HG03108 (cell line): ENCODE results near the gene LPGAT1.
"Not testable (repeated sequence)": the region's sequence is repeated elsewhere in the genome, so short reads cannot be mapped to it uniquely, and the experiment has no call there.

Experiments
- ATAC-seq: cut with Tn5 transposase; IDR thresholded peaks from one replicate; pipeline ENCODE4 v1.9.1; 2021; ENCODE audit warnings: moderate library complexity; ENCODE audit not compliant: unreplicated experiment

The LPGAT1 gene

GRCh38 chr1:211735208-211736170 is 95.1 kb downstream of the LPGAT1 start:
- ATAC-seq: no peak

- no peak for ATAC-seq
Observed at GRCh38 chr1:211734791-211735190, 95.8 kb downstream of the LPGAT1 start.

DNA sequence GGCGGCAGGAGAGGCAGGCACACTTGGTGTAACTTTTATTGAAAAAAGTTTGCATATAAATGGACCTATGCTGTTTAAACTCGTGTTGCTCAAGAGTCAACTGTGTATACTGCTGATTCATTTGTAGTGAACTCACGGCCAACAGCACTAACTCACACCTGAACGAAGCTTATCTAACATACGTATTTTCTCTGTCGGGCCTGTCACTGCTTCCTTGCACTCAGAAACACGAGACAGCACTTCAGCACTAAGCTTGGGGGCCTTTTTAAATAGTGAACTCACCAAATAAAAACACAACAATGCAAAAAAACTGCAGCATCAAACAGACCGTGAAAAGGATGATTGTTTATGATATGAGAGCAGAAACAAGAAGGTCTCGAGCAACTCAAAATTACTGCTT is 96.2 kb downstream of the LPGAT1 start:
- ATAC-seq: no peak

DNA sequence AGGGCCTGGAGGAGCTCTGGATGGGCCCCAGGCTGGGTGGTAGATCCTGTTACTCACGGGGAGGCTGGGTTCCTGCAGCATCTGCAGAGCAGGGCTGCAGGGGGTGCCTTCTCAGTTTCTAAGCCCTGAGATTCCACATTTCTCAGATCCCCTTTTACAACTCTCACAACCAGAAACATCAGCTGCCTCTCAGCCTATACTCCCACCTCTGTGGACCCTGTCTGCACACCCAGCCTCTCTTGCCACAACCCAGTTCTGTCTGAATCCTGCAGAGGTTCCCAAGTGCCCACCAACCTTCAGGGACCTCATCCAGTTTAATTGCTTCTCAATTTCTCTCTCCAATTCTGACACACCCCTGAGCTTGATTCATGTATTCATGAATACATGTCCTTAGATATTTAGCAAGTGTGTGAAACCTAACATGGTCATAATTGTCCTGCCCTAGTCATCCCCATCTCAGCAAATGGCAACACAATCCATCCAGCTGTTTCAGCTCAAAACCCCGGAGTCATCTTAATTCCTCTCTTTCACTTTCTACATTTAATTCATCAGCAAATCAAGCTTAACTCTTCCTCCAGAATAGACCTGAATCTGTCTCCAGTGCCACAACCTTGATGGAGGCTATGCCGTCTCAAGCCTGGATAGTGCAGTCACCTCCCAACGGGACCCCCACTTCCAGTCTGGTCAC is 98.1 kb downstream of the LPGAT1 start:
- no peak for ATAC-seq

DNA sequence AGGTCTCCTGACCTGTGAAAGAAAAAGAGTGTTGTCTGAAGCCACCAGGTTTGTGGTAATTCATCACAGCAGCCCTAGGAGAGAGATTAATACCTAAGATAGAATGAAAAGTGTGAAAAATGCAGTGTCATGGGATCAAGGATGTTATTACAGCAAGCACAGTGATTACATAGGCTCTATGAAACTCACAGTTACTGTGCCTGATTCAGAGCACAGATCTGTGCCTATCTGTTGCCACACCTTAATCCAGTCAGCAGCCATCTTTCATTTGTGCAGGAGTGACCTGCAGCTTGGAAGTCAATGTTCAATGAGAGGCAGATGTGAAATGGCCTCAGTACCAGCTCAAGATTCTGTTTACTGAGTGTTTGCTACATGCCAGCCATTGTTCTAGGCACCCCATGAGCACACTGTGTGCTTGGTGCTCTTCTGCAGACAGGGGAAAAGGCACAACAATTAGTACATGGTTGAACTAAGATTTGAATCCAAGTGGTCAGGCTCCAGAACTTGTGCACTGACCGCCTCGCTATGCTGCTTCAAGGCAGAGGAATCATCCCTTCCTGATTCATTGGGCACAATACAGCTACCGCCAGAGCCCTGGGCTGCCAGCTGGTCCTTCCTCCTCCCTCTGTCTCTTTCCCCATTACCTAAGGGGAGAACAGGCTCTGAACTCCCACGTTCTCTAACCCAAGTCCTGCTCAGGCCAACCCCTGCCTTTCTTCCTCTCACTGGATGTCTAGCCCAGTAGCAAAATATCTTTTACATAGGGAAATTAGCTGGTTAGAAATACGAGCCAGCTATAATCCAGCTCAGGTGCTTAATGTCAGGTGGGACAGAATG is 98.9 kb downstream of the LPGAT1 start:
- ATAC-seq: no peak

DNA sequence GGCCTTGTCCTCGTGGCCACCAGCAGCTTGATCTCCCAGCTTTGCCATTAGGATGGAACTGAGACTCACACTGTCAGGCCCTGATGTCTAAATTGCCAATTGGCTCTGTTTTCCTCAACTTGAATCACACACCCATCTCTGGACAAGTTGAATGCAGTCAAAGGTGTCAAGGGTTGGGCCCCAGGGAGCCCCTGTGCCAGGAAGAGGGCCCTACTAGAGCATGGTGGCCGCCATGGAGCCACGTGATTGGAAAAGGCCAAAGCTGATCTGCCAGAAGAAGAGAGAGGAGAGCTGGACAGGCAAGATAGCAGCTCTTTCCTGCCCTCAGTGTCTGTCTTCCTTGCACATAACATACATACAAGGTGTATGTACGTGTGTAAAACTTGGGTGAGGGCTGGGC is 100.2 kb downstream of the LPGAT1 start:
- ATAC-seq: no peak

GRCh38 chr1:211729238-211729637 is 101.3 kb downstream of the LPGAT1 start:
- no peak for ATAC-seq

DNA sequence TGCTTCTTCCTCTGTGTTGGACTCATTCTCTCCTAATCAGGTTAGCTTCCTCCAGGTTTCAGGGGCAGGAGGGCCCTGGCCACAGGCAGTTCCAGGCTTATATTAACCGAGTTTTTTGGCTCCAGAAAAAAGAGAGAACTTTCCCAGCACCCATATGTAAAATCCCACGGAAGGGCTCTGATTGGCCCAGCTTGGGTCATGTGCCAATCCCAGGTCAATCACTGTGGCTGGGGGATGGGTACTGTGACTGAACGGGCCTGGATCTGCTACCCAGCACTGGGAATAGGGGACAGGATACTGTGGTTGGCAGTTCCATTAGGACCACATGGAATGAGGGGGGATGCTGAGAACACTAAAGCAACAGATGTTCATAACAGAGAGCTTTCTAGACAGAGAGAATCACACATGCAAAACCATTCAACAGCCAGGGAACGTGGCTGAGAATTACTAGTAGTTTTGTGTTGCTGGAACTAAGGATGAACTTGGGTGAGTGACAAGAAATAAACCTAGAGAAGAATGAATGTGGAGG is 104.0 kb downstream of the LPGAT1 start:
- ATAC-seq: no peak

- no peak for ATAC-seq
Observed at GRCh38 chr1:211724687-211725196, 105.8 kb downstream of the LPGAT1 start.

- no peak for ATAC-seq
Observed at GRCh38 chr1:211723273-211723672, 107.3 kb downstream of the LPGAT1 start.

GRCh38 chr1:211722277-211723175 is 108.0 kb downstream of the LPGAT1 start:
- no peak for ATAC-seq

DNA sequence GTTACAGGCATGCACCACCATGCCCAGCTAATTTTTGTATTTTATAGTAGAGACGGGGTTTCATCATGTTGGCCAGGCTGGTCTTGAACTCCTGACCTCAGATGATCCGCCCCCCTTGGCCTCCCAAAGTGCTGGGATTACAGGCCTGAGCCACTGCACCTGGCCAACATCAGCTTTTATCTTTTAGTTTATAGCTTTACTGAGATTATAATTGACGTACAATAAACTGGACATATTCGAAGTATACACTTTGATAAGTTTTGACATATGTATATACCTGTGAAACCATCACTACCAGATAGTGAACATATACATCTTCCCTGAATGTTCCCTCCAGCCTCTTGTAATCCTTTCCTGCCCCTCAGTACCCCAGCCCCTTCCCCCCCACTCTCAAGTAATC is 114.0 kb downstream of the LPGAT1 start:
- ATAC-seq: not testable (repeated sequence)

- ATAC-seq: no peak
Observed at GRCh38 chr1:211715971-211716370, 114.6 kb downstream of the LPGAT1 start.

- no peak for ATAC-seq
Observed at GRCh38 chr1:211714154-211714553, 116.4 kb downstream of the LPGAT1 start.

DNA sequence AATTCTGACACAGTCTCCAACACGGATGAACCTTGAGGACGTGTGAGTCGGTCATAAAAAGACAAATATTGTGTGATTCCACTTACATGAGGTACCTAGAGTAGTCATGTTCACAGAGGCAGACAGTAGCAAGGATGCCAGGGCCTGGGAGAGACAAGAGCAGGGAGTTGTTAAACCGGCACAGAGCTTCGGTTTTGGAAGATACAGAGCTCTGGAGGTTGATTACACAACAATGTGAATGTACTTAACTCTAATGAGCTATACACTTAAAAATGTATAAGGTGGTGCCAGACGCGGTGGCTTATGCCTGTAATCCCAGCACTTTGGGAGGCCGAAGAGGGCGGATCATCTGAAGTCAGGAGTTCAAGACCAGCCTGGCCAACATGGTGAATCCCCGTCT is 117.3 kb downstream of the LPGAT1 start:
- no peak for ATAC-seq

- ATAC-seq: no peak
Observed at GRCh38 chr1:211711315-211711705, 119.3 kb downstream of the LPGAT1 start.

- no peak for ATAC-seq
Observed at GRCh38 chr1:211710566-211711314, 119.8 kb downstream of the LPGAT1 start.

DNA sequence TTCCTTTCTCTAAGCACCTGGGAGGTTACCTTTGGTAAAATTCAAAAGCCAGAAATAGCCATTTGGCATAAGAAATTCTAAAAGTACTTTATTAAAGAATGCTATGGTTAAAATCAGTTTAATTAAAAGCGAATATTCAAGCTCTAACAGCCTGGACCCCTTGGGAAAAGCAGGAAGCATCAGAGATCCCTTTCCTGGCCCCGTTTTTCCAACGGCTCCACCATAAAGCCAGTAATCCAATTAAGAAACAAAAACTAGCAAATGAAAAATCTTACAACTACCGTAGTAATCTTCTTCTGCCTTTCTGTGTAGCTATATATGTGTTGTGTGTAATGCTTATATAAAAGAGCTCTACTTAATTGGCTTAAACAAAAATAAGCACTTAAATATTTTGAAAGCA is 121.6 kb downstream of the LPGAT1 start:
- no peak for ATAC-seq

DNA sequence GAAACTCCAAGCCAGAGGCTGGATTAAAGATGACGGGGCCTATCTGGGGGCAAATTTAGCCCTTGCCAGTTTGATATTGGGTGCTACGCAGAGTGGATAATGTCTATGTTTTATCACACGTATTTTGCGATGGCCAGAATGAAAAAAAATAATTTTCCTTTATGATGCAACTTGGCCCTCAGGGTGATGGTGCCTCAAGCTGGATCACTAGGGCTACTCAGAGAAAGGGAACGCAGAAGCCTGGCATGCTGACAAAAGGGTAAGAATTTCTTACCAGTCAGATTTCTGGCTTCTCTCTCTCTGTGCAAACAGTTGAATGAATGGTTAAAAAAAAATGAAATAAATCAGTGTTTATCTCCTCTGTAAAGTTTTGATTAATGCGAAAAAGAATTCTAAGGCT is 122.6 kb downstream of the LPGAT1 start:
- no peak for ATAC-seq
